UCSD-AML1 (cell line): Measurements from ENCODE around the gene ENO2.
"Not testable (repeated sequence)": the region's sequence is repeated elsewhere in the genome, so short reads cannot be mapped to it uniquely, and the experiment has no call there.

Experiments
- DNase-seq: peaks from one replicate; lab custom pipeline; 2025; ENCODE audit not compliant: unreplicated experiment; lab: John Stamatoyannopoulos, UW

ENO2 gene

DNA sequence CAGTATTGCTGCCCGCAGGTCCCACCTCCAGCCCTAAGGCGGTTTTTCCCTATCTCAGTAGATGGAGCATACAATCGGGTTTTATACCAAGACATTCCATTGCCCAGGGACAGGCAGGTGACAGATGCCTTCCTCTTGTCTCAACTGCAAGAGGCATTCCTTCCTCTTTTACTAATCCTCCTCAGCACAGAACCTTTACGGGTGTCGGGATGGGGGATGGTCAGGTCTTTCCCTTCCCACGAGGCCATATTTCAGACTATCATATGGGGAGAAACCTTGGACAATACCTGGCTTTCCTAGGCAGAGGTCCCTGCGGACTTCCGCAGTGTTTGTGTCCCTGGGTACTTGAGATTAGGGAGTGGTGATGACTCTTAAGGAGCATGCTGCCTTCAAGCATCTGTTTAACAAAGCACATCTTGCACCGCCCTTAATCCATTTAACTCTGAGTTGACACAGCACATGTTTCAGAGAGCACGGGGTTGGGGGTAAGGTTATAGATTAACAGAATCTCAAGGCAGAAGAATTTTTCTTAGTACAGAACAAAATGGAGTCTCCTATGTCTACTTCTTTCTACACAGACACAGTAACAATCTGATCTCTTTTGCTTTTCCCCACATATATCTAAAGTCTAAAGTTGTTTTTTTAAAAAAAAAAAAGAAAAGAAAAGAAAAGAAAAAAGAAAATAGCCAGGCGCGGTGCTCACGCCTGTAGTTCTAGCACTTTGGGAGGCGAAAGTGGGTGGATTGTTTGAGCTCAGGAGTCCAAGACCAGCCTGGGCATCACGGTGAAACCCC is 28.0 kb upstream of the ENO2 start:
- DNase-seq: not testable (repeated sequence)

- no peak for DNase-seq
Observed at GRCh38 chr12:6887460-6887859, 26.9 kb upstream of the ENO2 start.

DNA sequence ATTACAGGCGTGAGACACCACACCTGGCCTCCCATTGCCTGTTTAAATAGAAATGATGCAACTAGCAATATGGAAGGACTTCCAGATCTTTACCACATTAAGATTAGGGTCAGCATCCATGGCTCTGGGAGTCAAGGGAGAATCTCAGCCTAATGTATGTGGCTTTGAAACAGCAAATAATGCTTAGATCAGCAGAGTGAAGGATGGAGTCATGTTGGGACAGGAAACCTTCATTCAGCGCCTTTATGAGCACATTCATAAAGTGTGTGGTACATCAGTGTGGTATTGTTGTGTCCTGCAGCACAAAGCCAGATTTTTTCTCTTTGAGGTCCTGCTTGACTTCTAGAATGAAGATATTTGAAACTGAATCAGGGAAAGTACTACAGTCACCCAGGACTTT is 26.0 kb upstream of the ENO2 start:
- no peak for DNase-seq

DNA sequence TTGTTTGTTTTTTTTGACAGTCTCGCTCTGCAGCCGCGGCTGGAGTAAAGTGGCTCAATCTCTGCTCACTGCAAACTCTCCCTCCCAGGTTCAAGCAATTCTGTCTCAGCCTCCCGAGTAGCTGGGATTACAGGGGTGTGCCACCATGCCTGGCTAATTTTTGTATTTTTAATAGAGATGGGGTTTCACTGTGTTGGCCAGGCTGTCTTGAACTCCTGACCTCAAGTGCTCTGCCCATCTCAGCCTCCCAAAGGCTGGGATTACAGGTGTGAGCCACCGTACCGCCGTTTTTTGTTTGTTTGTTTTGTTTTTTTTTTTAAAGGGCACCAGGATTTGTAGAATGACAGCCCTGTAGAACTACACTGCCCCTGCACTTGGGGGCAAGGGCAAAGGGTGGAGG is 25.6 kb upstream of the ENO2 start:
- not testable (repeated sequence) for DNase-seq

DNA sequence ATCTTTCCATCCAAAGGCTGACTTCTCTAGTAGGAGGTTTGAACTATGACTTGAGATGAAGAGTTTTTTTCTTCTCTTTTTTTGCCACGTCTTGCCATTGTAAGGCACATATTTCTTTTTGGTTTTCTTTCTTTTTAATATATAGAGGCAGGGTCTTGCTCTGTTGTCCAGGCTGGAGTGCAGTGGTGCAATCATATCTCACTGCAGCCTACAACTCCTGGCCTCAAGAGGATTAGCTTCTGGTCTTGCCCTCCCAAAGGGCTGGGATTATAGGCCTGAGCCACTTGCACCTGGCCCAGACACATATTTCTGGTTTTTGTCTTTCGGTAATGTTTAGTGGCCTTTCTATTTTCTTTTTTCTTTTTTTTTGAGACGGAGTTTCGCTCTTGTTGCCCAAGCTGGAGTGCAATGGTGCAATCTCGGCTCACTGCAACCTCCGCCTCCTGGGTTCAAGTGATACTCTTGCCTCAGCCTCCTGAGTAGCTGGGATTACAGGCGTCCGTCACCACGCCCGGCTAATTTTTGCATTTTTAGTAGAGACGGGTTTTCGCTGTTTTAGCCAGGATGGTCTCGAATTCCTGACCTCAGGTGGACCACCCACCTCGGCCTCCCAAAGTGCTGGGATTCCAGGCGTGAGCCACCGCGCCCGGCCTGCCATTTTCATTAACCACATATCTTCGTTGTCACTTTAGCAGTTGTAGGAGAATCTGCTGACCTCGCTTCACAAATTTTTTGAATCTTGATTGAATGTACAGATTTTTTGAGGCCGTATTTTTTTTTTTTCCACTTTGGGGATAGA is 24.4 kb upstream of the ENO2 start:
- not testable (repeated sequence) for DNase-seq

GRCh38 chr12:6890789-6891645 is 23.4 kb upstream of the ENO2 start:
- peak; percentile 99 for DNase-seq

- DNase-seq: no peak
Observed at GRCh38 chr12:6891646-6892001, 22.8 kb upstream of the ENO2 start.

GRCh38 chr12:6892683-6893082 is 21.7 kb upstream of the ENO2 start:
- DNase-seq: not testable (repeated sequence)

DNA sequence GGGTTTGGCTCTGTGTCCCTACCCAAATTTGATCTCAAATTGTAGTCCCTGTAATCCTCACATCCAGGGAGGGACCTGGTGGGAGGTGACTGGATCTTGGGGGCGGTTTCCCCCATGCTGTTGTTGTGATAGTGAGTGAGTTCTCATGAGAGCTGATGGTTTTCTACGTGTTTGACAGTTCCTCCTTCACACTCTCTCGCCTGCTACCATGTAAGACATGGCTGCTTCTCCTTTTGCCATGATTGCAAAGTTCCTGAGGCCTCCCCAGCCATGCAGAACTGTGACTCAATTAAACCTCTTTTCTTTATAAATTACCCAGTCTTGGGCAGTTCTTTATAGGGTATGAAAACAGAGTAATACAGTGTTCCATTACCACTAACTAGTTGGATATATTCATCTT is 20.1 kb upstream of the ENO2 start:
- DNase-seq: no peak

DNA sequence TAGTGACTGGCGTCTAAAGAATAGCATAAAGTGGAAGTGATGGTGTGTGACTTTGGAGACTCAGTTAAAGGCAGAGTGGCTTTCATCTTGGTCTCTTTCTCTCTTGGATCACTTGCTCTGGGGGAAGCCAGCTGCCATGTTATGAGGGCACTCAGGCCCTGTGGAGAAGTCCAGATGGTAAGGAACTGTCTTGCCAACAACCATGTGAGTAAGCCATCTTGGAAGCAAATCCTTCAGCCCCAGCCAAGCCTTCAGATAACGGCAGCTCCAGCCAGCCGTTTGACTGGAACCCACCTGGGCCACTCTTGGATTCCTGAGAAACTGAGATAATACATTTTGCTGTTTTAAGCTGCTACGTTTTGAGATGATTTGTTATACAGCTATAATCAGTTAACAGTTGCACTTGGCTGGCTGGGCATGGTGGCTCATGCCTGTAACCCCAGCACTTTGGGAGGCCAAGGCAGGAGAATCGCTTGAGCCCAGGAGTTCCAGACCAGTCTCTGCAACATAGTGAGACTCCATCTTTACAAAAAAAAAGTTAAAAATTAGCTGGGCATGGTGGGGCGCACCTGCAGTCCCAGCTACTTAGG is 17.4 kb upstream of the ENO2 start:
- DNase-seq: no peak

DNA sequence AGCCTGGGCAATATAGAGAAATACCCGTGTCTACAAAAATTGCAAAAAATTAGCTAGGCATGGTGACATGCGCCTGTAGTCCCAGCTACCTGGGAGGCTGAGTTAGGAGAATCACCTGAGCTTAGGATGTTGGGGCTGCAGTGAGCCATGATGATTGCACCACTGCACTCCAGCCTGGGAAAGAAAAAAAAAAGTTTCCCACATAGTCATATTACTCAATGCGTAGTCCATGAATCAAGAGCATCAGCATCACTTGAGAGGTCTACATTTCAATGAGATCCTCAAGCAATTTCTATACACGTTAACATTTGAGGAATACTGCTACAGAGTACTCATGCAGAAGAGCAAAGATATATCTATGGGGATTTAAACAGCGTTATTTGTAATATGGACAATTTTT is 15.0 kb upstream of the ENO2 start:
- DNase-seq: no peak

DNA sequence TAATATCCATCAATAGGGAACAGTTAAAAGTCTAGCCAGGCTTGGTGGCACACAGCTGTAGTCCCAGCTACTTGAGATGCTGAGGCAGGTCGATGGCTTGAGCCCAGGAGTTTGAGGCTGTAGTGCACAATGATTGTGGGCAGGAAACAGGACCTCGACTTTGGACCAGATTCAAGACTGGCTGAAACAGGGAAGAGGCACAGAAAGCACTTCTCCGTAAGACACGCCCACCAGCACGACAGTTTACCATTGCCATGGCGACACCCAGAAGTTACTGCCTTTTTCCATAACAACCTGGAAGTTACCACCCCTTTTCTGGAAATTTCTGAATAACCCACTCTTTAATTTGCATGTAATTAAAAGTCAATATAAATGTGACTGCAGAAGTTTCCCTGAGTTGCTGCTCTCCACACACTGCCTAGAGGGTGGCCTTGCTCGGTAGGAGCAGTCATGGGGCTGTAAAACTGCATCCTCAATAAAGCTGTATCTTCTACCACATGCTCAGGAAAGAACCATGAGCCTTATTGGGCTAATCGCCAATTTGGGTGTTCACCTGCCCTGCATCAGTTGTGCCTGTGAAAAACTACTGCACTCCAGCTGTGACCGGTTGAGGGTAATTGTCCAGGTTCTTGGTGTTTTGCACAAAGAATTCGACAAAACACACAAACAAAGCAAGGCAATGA is 14.4 kb upstream of the ENO2 start:
- DNase-seq: peak; percentile 48

- no peak for DNase-seq
Observed at GRCh38 chr12:6902448-6902847, 11.9 kb upstream of the ENO2 start.

GRCh38 chr12:6903722-6904121 is 10.7 kb upstream of the ENO2 start:
- no peak for DNase-seq

DNA sequence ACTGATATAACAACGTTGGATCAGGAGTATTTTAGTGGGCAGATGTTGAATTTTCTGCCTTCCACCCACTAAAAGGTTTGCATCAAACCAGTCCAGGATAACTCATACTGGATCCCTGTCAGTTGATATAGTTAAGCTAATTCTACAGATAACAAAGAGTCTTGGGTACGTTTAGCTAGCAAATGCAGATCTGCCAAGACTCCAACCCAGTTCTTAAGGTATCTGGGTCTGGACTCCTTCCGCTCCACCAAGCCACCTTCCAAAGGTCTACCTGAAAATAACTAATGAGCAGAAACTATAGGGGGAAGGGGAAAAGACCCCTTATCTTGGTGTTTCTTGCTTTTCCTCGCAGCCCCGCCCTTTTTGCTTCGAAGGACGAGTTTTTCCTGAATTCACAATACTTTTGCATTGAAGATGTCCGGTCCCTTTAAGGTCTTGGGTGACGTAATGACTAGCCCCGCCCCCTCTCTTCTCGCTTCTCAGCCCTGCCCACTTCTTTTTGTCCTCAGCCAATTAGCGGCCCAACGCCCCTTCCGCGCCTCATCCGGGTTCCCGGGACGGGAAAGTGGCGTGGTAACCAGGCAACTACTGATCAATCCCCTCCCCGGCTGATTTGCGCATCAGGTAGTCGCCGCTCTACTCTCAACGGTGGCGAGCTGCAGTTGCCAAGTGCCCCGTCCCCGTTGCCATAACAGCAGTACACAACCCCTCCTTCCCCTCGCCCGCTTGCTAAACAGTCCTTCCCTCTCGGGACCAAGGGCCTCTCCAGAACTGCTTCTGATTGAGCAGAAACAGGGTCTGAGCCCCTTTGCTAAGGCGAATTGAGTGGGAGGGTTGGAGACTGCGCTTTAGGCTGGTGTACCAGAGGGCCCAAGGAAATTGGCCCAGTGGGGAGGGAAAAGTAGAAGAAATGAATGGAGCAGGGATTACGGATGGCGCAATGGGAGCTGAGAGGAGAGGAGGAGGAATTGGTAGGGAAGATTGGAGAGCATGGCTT is 9.8 kb upstream of the ENO2 start, which contains the start of gene LRRC23:
Gene LRRC23 (plus strand): TSS at position 543 of the 997 bp plus-strand sequence. CDS start 812 bp downstream, outside the sequence.
- DNase-seq: peak; percentile 93

DNA sequence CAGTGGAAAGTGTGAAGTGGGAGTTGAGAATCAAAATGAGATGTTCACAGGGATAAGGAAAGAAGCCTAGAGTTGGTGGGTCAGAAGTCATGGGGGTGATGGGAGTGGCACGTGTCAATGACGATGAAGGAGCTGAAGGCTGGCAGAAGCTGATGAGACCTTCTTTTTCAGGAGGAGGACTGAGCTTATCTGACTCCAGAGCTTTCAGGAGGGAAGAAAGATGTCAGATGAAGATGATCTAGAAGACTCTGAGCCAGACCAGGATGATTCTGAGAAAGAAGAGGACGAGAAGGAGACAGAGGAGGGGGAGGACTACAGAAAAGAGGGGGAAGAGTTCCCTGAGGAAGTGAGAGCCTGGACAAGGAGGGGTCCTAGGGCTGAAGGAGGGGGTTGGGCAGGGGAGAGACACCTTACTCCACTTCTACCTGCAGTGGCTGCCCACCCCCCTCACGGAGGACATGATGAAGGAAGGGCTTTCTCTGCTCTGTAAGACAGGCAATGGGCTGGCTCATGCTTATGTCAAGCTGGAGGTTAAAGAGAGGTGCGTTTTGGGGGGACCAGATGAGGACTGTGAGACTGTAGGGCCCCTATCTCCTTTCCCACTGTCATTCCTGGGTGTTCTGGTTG is 8.9 kb upstream of the ENO2 start:
- DNase-seq: no peak

DNA sequence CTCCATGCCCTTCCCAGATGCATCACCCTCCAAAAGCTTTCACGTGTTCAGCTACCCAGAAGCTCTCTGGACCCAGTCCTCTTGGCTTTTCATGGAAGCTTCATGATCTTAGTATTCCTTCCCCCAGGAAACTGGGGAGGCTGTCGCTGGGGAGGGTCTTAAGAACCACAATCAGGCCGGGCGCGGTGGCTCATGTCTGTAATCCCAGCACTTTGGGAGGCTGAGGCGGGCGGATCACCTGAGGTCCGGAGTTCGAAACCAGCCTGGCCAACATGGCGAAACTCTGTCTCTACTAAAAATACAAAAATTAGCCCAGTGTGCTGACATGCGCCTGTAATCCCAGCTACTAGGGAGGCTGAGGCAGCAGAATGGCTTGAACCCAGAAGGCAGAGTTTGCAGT is 6.2 kb upstream of the ENO2 start:
- not testable (repeated sequence) for DNase-seq

DNA sequence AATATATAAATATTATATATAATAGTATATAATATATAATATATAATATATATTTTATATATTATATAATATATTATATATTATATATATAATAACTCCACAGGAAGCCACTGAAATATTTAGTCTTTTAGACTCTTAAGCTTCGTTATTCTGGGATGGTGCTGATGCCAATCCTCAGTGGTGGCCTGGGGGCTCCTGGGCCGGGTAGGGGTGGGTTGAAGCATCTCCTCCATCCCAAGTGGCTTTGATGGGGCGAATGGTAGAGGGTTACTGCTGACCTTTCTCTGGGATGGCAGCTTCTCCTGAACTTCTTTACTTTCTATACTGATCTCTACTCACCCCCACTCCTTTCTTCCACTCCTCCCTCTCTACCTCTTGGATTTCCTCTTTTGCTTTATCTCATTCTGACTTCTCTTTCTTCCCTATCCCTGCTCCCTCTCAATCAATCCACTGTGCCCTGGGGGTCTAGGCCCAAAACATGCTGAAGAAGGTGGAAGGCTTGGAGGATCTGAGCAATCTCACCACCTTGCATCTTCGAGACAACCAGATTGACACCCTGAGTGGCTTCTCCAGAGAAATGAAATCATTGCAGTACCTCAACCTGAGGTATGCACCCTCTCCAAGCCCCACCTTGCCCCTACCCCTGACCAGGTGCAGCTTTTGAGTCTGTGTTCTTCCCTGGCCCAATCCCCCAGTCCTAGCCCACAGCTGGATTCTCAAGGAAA is 4.8 kb upstream of the ENO2 start:
- no peak for DNase-seq
